HG02885 (cell line): Measurements from ENCODE around the gene EGFL7.

Experiments
- ATAC-seq: cut with Tn5 transposase; IDR thresholded peaks from one replicate; pipeline ENCODE4 v1.9.1; 2021; ENCODE audit warnings: mild to moderate bottlenecking; ENCODE audit not compliant: unreplicated experiment, poor library complexity

Gene EGFL7

DNA sequence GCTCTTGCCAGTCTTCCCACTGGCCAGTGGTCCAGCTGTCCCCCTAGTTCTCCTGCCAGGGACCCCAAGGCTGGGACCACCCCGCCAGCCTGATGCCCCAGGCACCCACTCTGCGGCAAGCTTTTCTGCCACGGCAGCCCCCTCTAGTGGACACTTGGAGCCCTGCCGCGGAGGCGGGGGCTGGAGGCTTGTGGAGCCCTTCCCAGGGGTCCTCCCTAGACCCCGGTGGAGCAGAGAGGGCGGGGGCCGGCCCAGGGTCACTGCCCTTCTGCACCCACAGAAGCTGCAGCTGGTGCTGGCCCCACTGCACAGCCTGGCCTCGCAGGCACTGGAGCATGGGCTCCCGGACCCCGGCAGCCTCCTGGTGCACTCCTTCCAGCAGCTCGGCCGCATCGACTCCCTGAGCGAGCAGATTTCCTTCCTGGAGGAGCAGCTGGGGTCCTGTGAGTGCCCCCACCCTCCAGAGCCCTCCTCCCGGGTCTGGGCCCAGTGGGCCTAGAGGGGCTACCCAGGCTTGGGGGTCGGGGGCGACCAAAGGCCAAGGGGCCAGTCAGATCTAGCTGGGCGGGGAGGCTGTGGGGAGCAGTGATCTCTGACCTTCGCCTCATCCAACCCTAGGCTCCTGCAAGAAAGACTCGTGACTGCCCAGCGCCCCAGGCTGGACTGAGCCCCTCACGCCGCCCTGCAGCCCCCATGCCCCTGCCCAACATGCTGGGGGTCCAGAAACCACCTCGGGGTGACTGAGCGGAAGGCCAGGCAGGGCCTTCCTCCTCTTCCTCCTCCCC lies 9.1 kb downstream of the EGFL7 start:
- ATAC-seq = no peak

GRCh38 chr9:136672431-136673087 lies 9.8 kb downstream of the EGFL7 start:
- ATAC-seq = no peak

GRCh38 chr9:136673088-136673974 lies 10.6 kb downstream of the EGFL7 start:
- ATAC-seq = no peak

GRCh38 chr9:136673975-136674785 lies 11.5 kb downstream of the EGFL7 start:
- no peak for ATAC-seq

GRCh38 chr9:136674786-136675349 lies 12.2 kb downstream of the EGFL7 start:
- ATAC-seq = no peak

- no peak for ATAC-seq
Observed at GRCh38 chr9:136675477-136676296, 13.0 kb downstream of the EGFL7 start.

GRCh38 chr9:136676297-136676794 lies 13.6 kb downstream of the EGFL7 start:
- ATAC-seq = no peak

GRCh38 chr9:136676920-136677686 lies 14.4 kb downstream of the EGFL7 start:
- ATAC-seq = no peak

- ATAC-seq = no peak
Observed at GRCh38 chr9:136678034-136678433, 15.3 kb downstream of the EGFL7 start.

- no peak for ATAC-seq
Observed at GRCh38 chr9:136678624-136679023, 15.9 kb downstream of the EGFL7 start.

DNA sequence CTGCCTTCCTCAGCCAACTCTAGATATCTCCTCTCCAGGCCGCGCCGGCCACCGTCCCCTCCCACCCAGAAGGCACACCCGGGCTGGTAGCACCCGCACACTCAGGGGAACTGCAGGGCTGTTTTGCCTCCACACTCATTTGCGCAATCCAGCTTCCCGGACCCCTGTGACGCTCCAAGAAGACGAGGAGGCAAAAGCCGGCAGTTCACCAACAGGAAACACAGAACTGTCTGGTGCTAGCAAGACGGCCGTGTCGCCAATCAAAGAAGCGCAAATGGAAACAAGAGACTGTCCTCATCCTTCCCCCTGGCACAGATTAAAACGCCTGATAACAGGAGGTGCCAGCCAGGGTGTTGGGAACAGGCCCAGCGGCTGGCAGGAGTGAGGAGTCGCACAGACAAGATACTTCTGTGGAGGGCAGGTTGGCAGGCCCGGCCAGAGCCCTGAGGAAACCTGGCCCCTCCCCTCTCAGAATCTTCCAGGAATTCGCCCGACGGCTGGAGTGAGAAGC lies 16.8 kb downstream of the EGFL7 start:
- no peak for ATAC-seq

- no peak for ATAC-seq
Observed at GRCh38 chr9:136681029-136681428, 18.3 kb downstream of the EGFL7 start.

DNA sequence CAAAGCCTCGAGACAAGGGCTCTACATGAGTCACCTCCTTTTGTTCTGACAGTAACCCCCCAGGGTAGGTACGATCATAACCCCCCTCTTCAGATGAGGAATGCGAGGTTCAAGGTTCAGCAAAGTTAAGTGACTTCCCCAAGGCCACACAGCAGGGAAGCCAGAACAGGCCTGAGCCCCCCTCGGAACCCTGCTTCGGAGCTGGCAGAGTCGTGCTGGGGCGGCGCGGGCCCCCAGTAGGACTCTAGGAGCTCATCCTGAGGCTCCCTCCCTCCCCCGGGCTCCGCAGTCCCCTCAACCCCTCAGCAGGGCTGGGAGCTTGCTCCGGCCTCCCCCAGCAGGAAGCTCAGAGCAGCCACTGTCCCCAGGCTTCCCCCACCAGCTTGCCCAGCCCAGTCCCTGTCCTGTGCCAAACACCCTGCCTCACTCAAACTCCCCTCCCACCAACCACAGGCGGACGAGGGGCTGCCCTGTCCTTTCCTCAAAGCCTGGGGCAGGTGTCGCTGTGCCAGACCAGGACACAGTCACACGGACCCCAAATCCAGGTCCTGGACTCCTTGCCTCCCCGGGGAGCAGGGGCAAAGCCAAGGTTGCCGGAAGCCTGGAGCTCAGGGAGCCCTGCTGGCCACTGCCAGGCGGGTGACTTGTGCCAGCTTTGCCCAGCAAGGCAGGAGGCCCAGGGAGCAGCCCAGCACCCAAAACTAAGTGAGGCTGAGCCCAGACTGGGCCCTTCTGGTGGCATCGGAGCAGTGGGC lies 19.4 kb downstream of the EGFL7 start:
- ATAC-seq = no peak

GRCh38 chr9:136682710-136683109 lies 20.0 kb downstream of the EGFL7 start:
- no peak for ATAC-seq

GRCh38 chr9:136683173-136683745 lies 20.5 kb downstream of the EGFL7 start:
- ATAC-seq = no peak

DNA sequence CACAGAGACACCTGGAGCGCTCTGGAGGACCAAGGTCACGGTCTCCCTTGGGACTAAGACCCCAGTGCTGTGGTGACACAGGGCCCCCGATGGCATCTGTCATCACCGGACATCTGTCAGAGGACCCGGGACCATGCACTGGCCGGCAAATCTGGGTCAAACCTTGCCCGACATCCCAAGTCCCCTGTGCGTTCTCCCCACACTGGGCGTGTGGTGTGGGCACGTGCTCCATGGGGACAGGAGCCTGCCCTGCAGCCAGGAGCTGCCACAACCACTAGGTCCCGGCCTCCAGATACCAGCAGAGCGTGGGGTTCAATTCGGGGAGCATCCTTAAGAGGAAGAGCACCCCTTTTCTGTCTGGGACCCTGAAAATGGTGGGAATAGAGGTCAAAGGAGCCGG lies 21.0 kb downstream of the EGFL7 start:
- ATAC-seq = no peak

DNA sequence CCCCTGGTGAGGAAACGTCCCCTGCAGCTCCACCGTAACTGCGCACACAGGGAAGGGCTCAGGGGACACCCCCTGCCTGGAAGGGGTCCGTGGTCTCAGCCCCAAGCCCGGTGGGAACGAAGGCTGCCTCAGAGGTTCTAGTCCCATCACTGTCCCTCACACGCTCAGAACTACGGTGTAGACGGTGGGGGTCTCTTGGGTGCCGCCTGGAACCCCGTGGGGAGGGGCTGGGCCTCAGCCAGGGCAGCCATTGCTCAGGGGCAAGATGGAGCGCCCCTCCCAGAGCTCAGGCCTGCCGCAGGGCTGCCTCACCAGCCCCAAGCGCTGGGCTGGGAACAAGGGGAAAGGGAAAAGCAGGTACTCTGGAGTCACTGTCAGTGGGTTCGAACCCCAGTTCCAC lies 21.6 kb downstream of the EGFL7 start:
- no peak for ATAC-seq
